ENCODE measurements around the gene TPSG1.
"Not testable (repeated sequence)": the region's sequence is repeated elsewhere in the genome, so short reads cannot be mapped to it uniquely, and the experiment has no call there.

TPSG1 gene

GRCh38 chr16:1256296-1256873, 31.3 kb upstream of the TPSG1 start:
- not testable (repeated sequence) for FAIRE-seq

- FAIRE-seq, result not testable (repeated sequence)
These were observed 30.4 kb upstream of the TPSG1 start, which contains the start of gene TPSD1 for GRCh38 chr16:1255276-1256122. Gene TPSD1 (plus strand): TSS chr16:1256069. CDS start chr16:1256281, 212 bp downstream.

GRCh38 chr16:1254821-1255220, 29.8 kb upstream of the TPSG1 start:
- not testable (repeated sequence) for FAIRE-seq

- FAIRE-seq, result not testable (repeated sequence)
These were observed 28.8 kb upstream of the TPSG1 start for GRCh38 chr16:1253701-1254364.

GRCh38 chr16:1249031-1249755, 24.1 kb upstream of the TPSG1 start:
- not testable (repeated sequence) for FAIRE-seq

- not testable (repeated sequence) for FAIRE-seq
These were observed 23.0 kb upstream of the TPSG1 start for GRCh38 chr16:1247903-1248537.

- FAIRE-seq, result no peak
These were observed 20.5 kb upstream of the TPSG1 start for GRCh38 chr16:1245452-1246020.

- FAIRE-seq, result no peak
These were observed 19.8 kb upstream of the TPSG1 start for GRCh38 chr16:1244881-1245280.

- FAIRE-seq, result not testable (repeated sequence)
These were observed 19.1 kb upstream of the TPSG1 start for GRCh38 chr16:1243907-1244850.

GRCh38 chr16:1243363-1243762, 18.3 kb upstream of the TPSG1 start:
- not testable (repeated sequence) for FAIRE-seq

- not testable (repeated sequence) for FAIRE-seq
These were observed 16.0 kb upstream of the TPSG1 start for GRCh38 chr16:1241081-1241480.

- not testable (repeated sequence) for FAIRE-seq
These were observed 15.4 kb upstream of the TPSG1 start, which contains the start of gene TPSAB1 for GRCh38 chr16:1240436-1240835. Gene TPSAB1 (plus strand): TSS chr16:1240705. CDS start chr16:1240939, 234 bp downstream.

- not testable (repeated sequence) for FAIRE-seq
These were observed 14.5 kb upstream of the TPSG1 start for GRCh38 chr16:1239575-1239974.

GRCh38 chr16:1238909-1239308, 13.8 kb upstream of the TPSG1 start:
- FAIRE-seq, result not testable (repeated sequence)

- no peak for FAIRE-seq
These were observed 12.9 kb upstream of the TPSG1 start for GRCh38 chr16:1237990-1238389.

- not testable (repeated sequence) for FAIRE-seq
These were observed 11.6 kb upstream of the TPSG1 start for GRCh38 chr16:1236659-1237058.

GRCh38 chr16:1232049-1232748, 7.1 kb upstream of the TPSG1 start:
- FAIRE-seq, result not testable (repeated sequence)

- not testable (repeated sequence) for FAIRE-seq
These were observed 6.2 kb upstream of the TPSG1 start for GRCh38 chr16:1231301-1231700.

GRCh38 chr16:1230471-1231212, 5.6 kb upstream of the TPSG1 start:
- FAIRE-seq, result not testable (repeated sequence)

All from colon (tissue), 2 donors.